Choroid plexus epithelial cell (primary cell): Measurements from ENCODE around the gene JPH3.

Source experiments
- DNase-seq: peaks from one replicate; pipeline ENCODE4 v3.0.0-alpha.2; 2010; ENCODE audit warnings: low read depth
- H3K4me3 ChIP-seq: 2 replicates; pipeline ENCODE4 v1.5.1; 2011; ENCODE audit warnings: low read depth, mild to moderate bottlenecking, control low read depth, low read length, moderate library complexity
- TF ChIP-seq, protein P1 (sequence below): conservative IDR thresholded peaks from 2 replicates; pipeline ENCODE4 v1.5.1; 2011; ENCODE audit warnings: low read depth, mild to moderate bottlenecking, control low read depth, inconsistent platforms, low read length, moderate library complexity

Gene JPH3

DNA sequence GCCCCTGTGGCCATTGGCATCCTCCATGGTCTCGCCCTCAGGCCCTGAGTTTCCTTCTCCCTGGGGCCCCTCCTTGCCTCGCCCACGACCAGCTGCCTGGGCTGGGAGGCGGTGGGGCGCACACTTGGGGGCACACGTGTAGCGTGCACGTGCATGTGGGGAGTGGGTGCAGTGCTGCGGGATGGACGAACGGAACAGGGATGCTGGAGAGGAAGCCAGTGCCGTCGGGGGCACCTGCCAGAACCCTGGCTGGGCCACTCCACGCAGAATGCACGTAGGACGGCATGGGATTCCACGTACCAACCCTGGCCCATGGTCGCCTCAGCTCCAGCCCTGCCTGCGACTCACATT lies 83.1 kb downstream of the JPH3 start:
- no peak overlapping the region for H3K4me3 ChIP-seq
- TF ChIP-seq, protein P1, sequence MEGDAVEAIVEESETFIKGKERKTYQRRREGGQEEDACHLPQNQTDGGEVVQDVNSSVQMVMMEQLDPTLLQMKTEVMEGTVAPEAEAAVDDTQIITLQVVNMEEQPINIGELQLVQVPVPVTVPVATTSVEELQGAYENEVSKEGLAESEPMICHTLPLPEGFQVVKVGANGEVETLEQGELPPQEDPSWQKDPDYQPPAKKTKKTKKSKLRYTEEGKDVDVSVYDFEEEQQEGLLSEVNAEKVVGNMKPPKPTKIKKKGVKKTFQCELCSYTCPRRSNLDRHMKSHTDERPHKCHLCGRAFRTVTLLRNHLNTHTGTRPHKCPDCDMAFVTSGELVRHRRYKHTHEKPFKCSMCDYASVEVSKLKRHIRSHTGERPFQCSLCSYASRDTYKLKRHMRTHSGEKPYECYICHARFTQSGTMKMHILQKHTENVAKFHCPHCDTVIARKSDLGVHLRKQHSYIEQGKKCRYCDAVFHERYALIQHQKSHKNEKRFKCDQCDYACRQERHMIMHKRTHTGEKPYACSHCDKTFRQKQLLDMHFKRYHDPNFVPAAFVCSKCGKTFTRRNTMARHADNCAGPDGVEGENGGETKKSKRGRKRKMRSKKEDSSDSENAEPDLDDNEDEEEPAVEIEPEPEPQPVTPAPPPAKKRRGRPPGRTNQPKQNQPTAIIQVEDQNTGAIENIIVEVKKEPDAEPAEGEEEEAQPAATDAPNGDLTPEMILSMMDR: no peak
- no peak for DNase-seq

- TF ChIP-seq, protein P1: no peak
- no peak overlapping the region for H3K4me3 ChIP-seq
- no peak for DNase-seq
These were observed 83.5 kb downstream of the JPH3 start for GRCh38 chr16:87685766-87686165.

DNA sequence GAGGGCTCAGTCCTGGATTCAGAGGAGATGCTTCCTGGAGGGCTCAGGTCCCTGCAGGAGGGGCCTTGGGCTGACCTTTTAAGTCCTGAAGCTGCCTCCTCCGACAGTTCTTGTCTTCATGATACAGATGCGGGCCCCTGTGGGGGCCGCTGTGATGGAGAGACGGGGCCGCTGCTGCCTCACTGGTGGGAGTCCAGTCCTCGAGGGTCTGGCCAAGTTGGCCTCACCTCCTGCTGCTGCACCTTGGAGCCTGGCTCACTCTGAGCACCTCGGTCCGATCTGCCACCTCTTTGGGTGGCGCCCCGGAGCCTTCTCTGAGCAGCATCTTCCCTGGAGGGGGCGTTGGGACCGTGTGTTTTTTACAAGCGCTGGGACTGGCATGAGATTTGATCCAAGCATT lies 84.4 kb downstream of the JPH3 start:
- no peak overlapping the region for H3K4me3 ChIP-seq
- TF ChIP-seq, protein P1: no peak
- no peak for DNase-seq

DNA sequence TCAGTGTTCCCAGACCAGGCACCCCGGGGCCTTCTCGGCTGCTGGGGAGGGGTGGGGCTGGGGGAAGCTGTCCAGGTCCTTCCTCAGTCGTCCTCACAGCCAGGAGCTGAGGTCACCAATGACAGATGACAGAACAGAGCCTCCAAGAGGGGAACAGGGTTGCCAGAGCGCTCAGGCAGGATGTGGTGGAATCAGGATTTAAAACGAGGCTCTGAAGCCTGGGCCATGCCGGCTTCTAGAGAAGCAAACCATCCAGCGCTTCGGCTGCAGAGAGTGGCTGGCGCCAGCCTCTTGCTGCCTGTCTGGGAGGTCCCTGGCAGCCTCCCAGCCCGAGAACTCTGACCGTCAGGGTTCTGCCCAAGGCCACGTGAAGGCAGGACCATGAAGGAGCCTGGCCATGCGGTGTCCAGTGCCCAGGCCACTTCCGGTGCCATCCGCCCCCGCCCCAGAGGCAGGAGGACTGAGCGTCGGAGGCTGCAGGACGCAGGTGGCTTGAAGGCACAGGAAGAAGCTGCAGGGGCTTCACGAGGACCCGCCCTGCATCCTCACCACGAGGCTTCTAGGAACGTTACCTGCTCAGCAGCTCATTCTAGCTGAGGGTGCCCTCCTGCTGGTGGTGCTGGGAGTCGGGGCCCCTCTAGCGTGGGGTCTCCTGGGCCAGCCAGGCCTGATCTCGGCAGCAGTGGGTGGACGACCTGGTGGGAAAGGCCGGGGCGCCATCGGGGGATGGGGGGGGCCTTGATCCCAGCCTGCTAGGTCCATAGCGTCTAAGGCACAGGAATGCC lies 85.0 kb downstream of the JPH3 start:
- TF ChIP-seq, protein P1: no peak
- DNase-seq: peak; percentile 1
- H3K4me3 ChIP-seq: no peak overlapping the region

GRCh38 chr16:87687998-87688529 lies 85.8 kb downstream of the JPH3 start:
- DNase-seq: no peak
- TF ChIP-seq, protein P1: no peak

DNA sequence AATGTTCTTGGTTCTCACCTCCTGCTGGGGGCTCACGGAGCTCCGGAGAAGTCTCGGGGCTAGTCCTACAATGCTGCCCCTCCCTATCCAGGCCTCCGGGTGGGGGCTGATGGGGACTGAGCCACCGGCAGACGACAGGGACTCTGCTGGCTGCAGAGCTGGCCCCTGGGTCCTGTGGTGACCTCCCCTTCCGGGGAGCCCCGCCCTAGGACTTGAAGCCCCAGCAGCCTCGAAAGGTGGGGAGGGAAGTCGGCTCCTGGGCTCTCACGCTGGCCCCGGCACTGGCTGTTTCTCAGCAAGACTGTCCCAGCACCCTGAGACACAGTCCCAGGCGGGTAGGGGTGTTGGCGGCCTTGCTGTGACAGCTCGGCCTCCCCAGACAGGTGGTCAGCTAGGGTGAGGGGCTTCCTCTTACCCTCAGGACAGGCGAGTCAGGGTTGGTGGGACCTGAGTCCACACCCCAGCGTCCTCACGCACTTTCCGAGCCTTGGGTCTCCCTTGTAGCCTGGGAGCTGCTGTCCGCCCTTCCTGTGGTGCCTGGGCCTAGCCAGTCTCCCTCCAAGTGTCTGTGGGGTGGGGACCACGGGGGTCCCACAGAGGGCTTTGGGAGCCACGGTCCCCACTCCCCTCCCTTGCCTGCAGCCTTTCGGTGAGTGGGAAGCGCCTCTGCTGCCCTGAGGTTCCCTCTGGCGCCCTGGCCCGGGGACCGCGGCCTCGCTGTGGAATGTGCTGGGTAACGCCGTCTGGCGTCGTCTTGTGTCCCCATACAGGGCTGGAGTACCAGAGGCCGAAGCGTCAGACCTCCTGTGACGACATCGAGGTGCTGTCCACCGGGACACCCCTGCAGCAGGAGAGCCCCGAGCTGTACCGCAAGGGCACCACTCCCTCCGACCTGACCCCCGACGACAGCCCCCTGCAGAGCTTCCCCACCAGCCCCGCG lies 86.8 kb downstream of the JPH3 start:
- TF ChIP-seq, protein P1: no peak
- DNase-seq: no peak
- H3K4me3 ChIP-seq: no peak overlapping the region

More at GRCh38 chr16:87687998-87688529, 85.8 kb downstream of the JPH3 start:
- no peak overlapping the region for H3K4me3 ChIP-seq
